Measurements from ENCODE around the gene FAM98B. TPM values are rescaled to one million over a fixed set of nuclear protein-coding genes. Genes with fewer than 3 reads are reported as not detected.

Gene FAM98B
- polyA plus RNA-seq, 1 of the 3 experiments (the other 2 are of a cell fraction): 5.7 TPM

- TF ChIP-seq ZBTB33 (IDR thresholded peaks at IDR 0.05; ENCODE audit: borderline replicate concordance, low read depth): no peak
- no peak for TF ChIP-seq CTCF (IDR thresholded peaks at IDR 0.05)
- TF ChIP-seq EZH2phosphoT487 (IDR thresholded peaks at IDR 0.05; ENCODE audit: borderline replicate concordance, low read depth): no peak
These were observed 28.6 kb downstream of the FAM98B start (continued) for GRCh38 chr15:38482572-38482971.

GRCh38 chr15:38486936-38487335, 33.0 kb downstream of the FAM98B start:
- Histone ChIP-seq H3F3A (replicated peaks; ENCODE audit: insufficient read depth) (peaks cover 24% of the 10 kb centered on the region), H3K4me3 (ENCODE audit: low read depth in 2 of 2, low read length in 1 of 2) (no peak overlapping the region), H3K4me2 (no peak overlapping the region), H3K27ac (ENCODE audit: low read depth in 2 of 2, low read length in 1 of 2) (no peak overlapping the region), H3K4me1 (ENCODE audit: control insufficient read depth in 1 of 2, insufficient read depth in 2 of 2, low read depth in 1 of 2, low read length in 1 of 2) (peaks cover 0 to 16% of the 10 kb centered on the region in 2 experiments; a peak in 2 of 4 replicates), H3K36me3 (replicated peaks in 1 of 2; ENCODE audit: control insufficient read depth in 1 of 2, insufficient read depth in 2 of 2, low read length in 1 of 2) (peaks cover 42 to 43% of the 10 kb centered on the region in 2 experiments), H3K9me3 (no peaks in the 10 kb centered on the region), H3K9me2 (no peaks in the 10 kb centered on the region), H2AFZ (ENCODE audit: low read depth) (no peak overlapping the region), H3K27me3 (ENCODE audit: insufficient read depth) (no peaks in the 10 kb centered on the region), H4K20me1 (ENCODE audit: insufficient read depth) (no peaks in the 10 kb centered on the region), H3K79me2 (ENCODE audit: insufficient read depth) (no peaks in the 10 kb centered on the region), H3K9ac (no peak overlapping the region)
- no peak for DNase-seq
- WGBS (ENCODE audit: low lambda C conversion rate): 97% methylated on average over 2 of the region's 2 CpGs
- ChIA-PET POLR2A (no interaction called here), CTCF (interaction anchor here (1.1 kb wide), 1 partner anchor 45 kb away, joined by 3 read pairs; no protein-coding TSS in a partner anchor)
- TF ChIP-seq RFX5 (IDR thresholded peaks at IDR 0.05; ENCODE audit: low read length): no peak
- TF ChIP-seq TEAD4 (IDR thresholded peaks at IDR 0.05; ENCODE audit: borderline replicate concordance, insufficient read depth): no peak
- TF ChIP-seq ZBTB33 (IDR thresholded peaks at IDR 0.05; ENCODE audit: borderline replicate concordance, low read depth): no peak
- no peak for TF ChIP-seq MXI1 (IDR thresholded peaks at IDR 0.05; ENCODE audit: low read depth, low read length)
- TF ChIP-seq RXRA (IDR thresholded peaks at IDR 0.05; ENCODE audit: borderline replicate concordance, low read depth): no peak
- TF ChIP-seq MAX (IDR thresholded peaks at IDR 0.05; ENCODE audit: low read depth): no peak
- no peak for TF ChIP-seq EZH2phosphoT487 (IDR thresholded peaks at IDR 0.05; ENCODE audit: borderline replicate concordance, low read depth)
- no peak for TF ChIP-seq FOXJ3 (CRISPR knock-in tag; IDR thresholded peaks at IDR 0.05)
- TF ChIP-seq SMC3 (IDR thresholded peaks at IDR 0.05; ENCODE audit: low read depth, low read length): no peak
- TF ChIP-seq IRF3 (IDR thresholded peaks at IDR 0.05; ENCODE audit: low read depth, low read length): no peak
- no peak for TF ChIP-seq EP300 (IDR thresholded peaks at IDR 0.05; ENCODE audit: borderline replicate concordance in 1 of 2, low read depth in 1 of 2, low read length in 1 of 2)
- no peak for TF ChIP-seq USF2 (IDR thresholded peaks at IDR 0.05; ENCODE audit: borderline replicate concordance, low read depth, low read length)
- TF ChIP-seq NRF1 (IDR thresholded peaks at IDR 0.05; ENCODE audit: low read depth, low read length): no peak
- no peak for TF ChIP-seq MEF2A (IDR thresholded peaks at IDR 0.05; ENCODE audit: borderline replicate concordance, low read depth)
- no peak for TF ChIP-seq TAF1 (IDR thresholded peaks at IDR 0.05; ENCODE audit: borderline replicate concordance, low read depth, low read length)
- no peak for TF ChIP-seq RCOR1 (IDR thresholded peaks at IDR 0.05; ENCODE audit: low read length)
- TF ChIP-seq POLR2AphosphoS5 (IDR thresholded peaks at IDR 0.05; ENCODE audit: low read depth, low read length): no peak
- no peak for TF ChIP-seq GATA2 (CRISPR knock-in tag; IDR thresholded peaks at IDR 0.05)
- no peak for TF ChIP-seq TCF12 (IDR thresholded peaks at IDR 0.05)
- no peak for TF ChIP-seq YY1 (IDR thresholded peaks at IDR 0.05; ENCODE audit: low read depth)

All from SK-N-SH (cell line).